ENCODE measurements around the gene SYT17. TPM values are rescaled to one million over a fixed set of nuclear protein-coding genes. Genes with fewer than 3 reads are reported as not detected.

SYT17 gene
- polyA plus RNA-seq, 2 donors = 3.5 to 6.2 TPM

- Histone ChIP-seq H3K4me3 (ENCODE audit: low read depth in 1 of 2, low read length in 2 of 2) (no peak overlapping the region), H3K27me3 (ENCODE audit: control insufficient read depth in 1 of 2, insufficient read depth in 2 of 2, low read length in 2 of 2) (no peaks in the 10 kb centered on the region), H3K36me3 (ENCODE audit: control insufficient read depth in 2 of 2, insufficient read depth in 2 of 2, low read length in 1 of 2) (no peaks in the 10 kb centered on the region), H3K27ac (ENCODE audit: low read depth in 2 of 2, low read length in 1 of 2) (no peak overlapping the region), H3K9me3 (ENCODE audit: control insufficient read depth in 2 of 2, insufficient read depth in 1 of 2, low read depth in 1 of 2, low read length in 1 of 2) (no peaks in the 10 kb centered on the region), H3K4me1 (ENCODE audit: control insufficient read depth in 2 of 2, insufficient read depth in 2 of 2, low read length in 1 of 2) (no peaks in the 10 kb centered on the region)
- 80 to 81% methylated on average over 2 of the region's 2 CpGs for WGBS, 2 donors
These were observed 146.8 kb downstream of the SYT17 start for GRCh38 chr16:19314718-19315425.

- Histone ChIP-seq H3K9me3 (ENCODE audit: control insufficient read depth in 2 of 2, insufficient read depth in 1 of 2, low read depth in 1 of 2, low read length in 1 of 2) (no peaks in the 10 kb centered on the region), H3K4me1 (ENCODE audit: control insufficient read depth in 2 of 2, insufficient read depth in 2 of 2, low read length in 1 of 2) (no peaks in the 10 kb centered on the region), H3K4me3 (ENCODE audit: low read depth in 1 of 2, low read length in 2 of 2) (no peak overlapping the region), H3K27me3 (ENCODE audit: control insufficient read depth in 1 of 2, insufficient read depth in 2 of 2, low read length in 2 of 2) (no peaks in the 10 kb centered on the region), H3K36me3 (ENCODE audit: control insufficient read depth in 2 of 2, insufficient read depth in 2 of 2, low read length in 1 of 2) (no peaks in the 10 kb centered on the region), H3K27ac (ENCODE audit: low read depth in 2 of 2, low read length in 1 of 2) (no peak overlapping the region)
- WGBS, 2 donors = 62 to 65% methylated on average over 5 of the region's 5 CpGs
These were observed 147.9 kb downstream of the SYT17 start for GRCh38 chr16:19315889-19316433.

DNA sequence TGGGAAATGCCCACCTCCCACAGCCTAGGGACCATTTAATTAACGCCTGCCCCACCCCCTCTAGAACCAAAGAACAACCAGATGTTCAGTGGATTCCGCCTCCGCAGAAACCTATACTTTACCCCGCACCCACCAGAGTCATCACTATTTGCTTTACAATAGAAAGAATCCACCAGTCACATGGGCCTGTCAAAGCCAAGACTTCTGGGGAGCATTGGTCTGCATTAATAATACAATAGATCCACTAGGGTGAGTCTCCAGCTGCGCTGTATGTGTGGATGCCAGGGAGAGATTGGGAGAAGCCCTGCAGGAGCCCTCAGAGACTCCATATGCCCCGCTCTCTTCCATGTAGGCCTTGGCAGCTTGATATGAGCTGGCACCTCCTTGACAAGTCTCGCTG lies 148.8 kb downstream of the SYT17 start:
- no peaks in the 10 kb centered on the region for H3K9me3 ChIP-seq (ENCODE audit: control insufficient read depth in 2 of 2, insufficient read depth in 1 of 2, low read depth in 1 of 2, low read length in 1 of 2)
- H3K4me3 ChIP-seq (ENCODE audit: low read depth in 1 of 2, low read length in 2 of 2) = no peak overlapping the region
- H3K27ac ChIP-seq (ENCODE audit: low read depth in 2 of 2, low read length in 1 of 2) = no peak overlapping the region
- 54 to 58% methylated on average over 7 of the region's 7 CpGs for WGBS, 2 donors
- H3K27me3 ChIP-seq (ENCODE audit: control insufficient read depth in 1 of 2, insufficient read depth in 2 of 2, low read length in 2 of 2) = no peaks in the 10 kb centered on the region
- no peaks in the 10 kb centered on the region for H3K36me3 ChIP-seq (ENCODE audit: control insufficient read depth in 2 of 2, insufficient read depth in 2 of 2, low read length in 1 of 2)
- no peaks in the 10 kb centered on the region for H3K4me1 ChIP-seq (ENCODE audit: control insufficient read depth in 2 of 2, insufficient read depth in 2 of 2, low read length in 1 of 2)

Other genes with a start within 250 kb of the SYT17 start
- gene SMG1, start 241.8 kb upstream of the SYT17 start, polyA plus RNA-seq = 10 to 100 TPM in 1 of 2 donors, 1 to 10 TPM in 1; 9.2 to 15.0 TPM
- gene TMC7, start 184.3 kb upstream of the SYT17 start, polyA plus RNA-seq = under 1 TPM; 0.22 to 0.41 TPM
- 10 to 100 TPM; 11.8 to 13.5 TPM for gene COQ7, start 100.6 kb upstream of the SYT17 start, polyA plus RNA-seq
- gene ITPRIPL2, start 54.3 kb upstream of the SYT17 start, polyA plus RNA-seq = 10 to 100 TPM; 10.5 to 13.3 TPM
- not detected for gene CLEC19A, start 117.5 kb downstream of the SYT17 start, polyA plus RNA-seq
- gene TMC5, start 249.6 kb downstream of the SYT17 start, polyA plus RNA-seq = under 1 TPM; 0.18 to 0.42 TPM